HG02571 (cell line): ENCODE measurements around the gene PRKCZ.

Experiments
- ATAC-seq: cut with Tn5 transposase; IDR thresholded peaks from one replicate; pipeline ENCODE4 v1.9.1; 2021; ENCODE audit warnings: mild to moderate bottlenecking, moderate library complexity; ENCODE audit not compliant: unreplicated experiment

The PRKCZ gene

GRCh38 chr1:2215909-2216766 is 165.9 kb downstream of the PRKCZ start:
- ATAC-seq = no peak

DNA sequence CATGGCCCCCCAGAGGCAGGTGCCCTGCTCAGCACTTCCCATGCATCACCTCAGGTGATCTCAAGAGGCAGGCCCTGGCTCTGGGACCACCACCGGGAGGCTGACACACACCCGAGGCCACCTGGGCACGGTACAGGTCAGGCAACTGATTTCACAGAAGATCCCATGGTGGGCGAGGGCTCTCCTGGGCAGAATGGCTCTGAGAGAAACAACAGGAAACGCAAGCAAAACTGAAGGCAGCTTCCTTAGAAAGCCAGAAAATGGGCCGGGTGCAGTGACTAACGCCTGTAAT is 166.5 kb downstream of the PRKCZ start:
- ATAC-seq = no peak

DNA sequence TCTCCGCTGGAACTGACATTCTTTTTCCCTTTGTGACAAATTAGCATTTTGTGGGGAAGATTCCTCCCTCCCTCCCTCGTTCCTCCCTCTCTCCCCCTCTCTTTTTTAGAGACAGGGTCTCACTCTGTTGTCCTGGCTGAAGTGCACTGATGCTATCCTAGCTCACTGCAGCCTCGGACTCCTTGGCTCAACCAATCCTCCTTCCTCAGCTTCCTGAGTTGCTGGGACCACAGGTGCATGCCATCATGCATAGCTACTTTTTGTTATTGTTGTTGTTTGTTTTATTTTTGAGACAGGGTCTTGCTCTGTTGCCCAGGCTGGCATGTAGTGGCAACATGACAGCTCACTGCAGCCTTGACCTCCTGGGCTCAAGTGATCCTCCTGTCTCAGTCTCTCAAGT is 171.1 kb downstream of the PRKCZ start:
- ATAC-seq = no peak

DNA sequence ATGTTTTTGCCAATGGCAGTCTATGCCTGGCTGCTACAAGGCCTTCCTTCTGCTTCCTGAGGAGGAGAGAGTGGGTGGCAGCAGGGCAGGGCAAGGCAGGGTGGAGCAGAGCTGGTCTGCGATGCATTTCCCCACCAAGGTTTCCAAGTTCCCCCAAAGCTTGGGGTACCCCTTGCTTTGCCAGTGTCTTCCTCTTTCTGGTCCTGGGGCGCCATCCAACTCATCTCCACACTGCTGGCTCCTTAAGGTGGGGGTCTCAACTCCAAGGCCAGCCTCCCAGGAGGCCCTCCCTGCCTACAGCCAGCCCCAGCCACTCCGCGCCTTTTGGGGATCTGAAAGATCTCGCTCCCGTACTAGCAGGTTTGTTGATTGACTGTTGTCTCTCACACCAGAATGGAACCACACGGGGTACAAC is 174.0 kb downstream of the PRKCZ start:
- no peak for ATAC-seq

- no peak for ATAC-seq
These were observed 174.6 kb downstream of the PRKCZ start for GRCh38 chr1:2224631-2225428.

DNA sequence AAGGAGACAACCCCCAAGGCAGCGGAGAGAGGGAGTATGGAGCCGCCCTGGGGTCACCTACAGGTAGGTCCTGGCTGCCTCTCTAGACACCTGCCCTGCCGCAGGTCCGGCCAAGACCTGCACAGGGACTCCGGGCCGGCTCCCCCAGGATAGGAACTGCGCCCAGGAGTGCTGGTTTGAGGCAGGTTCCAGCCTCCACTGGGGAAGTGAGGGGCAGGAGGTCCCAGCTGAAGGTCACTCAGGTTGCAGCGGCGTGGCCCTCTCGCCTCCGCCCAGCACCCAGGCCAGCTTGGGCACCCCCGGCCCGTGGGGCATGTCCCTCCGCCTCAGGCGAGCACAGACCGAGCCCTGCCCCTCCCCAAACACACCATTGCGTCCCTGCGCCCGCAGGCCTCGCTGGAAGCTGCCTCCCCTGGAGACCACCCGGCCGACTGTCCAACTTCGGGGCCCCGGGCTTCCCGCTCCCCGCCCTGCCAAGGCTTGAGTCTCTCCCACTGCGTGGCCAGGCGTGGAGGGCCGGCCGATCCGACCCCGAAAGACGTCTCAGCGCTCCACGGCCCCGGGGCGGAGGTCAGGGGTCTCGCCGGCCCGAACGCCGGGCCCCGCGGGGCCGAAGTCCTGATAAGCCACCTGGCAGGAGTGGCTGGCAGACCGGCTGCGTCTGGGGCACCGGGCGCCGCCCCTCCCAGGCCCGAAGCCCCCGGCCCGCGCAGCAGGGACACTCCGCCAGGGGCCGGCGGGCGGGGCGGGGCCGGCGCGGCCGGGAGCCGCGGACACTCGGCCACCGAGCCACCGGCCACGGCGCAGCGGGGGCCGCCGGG is 176.5 kb downstream of the PRKCZ start:
- no peak for ATAC-seq

- peak; percentile 83 for ATAC-seq
These were observed 177.3 kb downstream of the PRKCZ start for GRCh38 chr1:2227346-2228156.

GRCh38 chr1:2228157-2228594 is 178.0 kb downstream of the PRKCZ start, which contains the start of gene SKI:
Gene SKI (plus strand): TSS chr1:2228319. CDS start chr1:2228767, 448 bp downstream.
- peak; percentile 2 for ATAC-seq

DNA sequence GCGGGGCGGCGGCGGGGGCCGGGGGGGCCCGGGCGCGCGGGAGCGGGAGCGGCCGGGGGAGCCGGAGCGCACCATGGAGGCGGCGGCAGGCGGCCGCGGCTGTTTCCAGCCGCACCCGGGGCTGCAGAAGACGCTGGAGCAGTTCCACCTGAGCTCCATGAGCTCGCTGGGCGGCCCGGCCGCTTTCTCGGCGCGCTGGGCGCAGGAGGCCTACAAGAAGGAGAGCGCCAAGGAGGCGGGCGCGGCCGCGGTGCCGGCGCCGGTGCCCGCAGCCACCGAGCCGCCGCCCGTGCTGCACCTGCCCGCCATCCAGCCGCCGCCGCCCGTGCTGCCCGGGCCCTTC is 178.5 kb downstream of the PRKCZ start:
- ATAC-seq = no peak

DNA sequence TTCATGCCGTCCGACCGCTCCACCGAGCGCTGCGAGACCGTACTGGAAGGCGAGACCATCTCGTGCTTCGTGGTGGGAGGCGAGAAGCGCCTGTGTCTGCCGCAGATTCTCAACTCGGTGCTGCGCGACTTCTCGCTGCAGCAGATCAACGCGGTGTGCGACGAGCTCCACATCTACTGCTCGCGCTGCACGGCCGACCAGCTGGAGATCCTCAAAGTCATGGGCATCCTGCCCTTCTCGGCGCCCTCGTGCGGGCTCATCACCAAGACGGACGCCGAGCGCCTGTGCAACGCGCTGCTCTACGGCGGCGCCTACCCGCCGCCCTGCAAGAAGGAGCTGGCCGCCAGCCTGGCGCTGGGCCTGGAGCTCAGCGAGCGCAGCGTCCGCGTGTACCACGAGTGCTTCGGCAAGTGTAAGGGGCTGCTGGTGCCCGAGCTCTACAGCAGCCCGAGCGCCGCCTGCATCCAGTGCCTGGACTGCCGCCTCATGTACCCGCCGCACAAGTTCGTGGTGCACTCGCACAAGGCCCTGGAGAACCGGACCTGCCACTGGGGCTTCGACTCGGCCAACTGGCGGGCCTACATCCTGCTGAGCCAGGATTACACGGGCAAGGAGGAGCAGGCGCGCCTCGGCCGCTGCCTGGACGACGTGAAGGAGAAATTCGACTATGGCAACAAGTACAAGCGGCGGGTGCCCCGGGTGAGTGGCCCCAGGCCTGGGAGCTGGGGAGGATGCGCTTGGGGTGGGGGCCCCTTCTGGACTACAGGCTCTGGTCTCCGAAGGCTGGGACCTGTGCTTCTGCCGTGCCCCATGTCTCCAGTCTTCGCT is 179.0 kb downstream of the PRKCZ start:
- no peak for ATAC-seq

DNA sequence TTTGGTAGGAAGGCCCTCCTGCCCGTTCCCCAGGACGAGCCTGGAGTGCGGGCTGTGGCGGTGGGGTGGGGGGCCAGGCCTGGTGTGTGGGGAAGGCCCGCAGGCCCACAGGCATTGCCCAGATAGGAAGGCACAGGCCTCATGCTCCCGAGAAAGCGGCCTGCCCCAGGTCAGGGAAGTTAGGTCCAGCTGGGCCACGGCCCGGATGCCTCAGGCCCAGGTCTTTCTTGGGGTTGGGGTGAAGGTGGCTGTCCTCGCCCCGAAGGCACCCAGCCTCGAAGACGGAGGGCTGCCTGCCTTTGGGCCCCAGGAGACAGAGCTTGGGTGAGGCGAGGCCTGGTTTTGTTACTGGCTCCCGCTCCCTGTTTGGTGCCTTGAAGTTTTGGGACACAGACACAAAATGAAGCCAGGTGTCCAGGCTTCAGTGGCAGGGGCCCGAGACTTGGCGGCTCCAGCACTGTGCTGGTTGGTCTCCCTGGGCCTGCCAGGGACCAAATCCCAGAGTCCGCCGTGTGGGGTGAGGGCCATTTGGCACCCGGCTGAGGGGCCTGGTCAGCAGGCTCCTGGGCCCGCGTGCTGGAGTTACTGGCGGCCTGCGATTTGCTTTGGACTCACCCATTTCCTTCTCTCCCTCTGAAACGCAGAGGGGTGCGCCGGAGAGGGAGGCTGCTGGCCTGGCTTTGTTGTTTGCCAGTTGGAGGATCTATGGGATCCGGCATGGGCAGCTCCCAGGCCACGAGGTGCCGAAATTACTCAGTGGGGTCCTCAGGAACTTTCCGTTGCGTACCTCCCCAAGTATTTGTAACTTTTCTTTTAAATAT is 179.9 kb downstream of the PRKCZ start:
- no peak for ATAC-seq

DNA sequence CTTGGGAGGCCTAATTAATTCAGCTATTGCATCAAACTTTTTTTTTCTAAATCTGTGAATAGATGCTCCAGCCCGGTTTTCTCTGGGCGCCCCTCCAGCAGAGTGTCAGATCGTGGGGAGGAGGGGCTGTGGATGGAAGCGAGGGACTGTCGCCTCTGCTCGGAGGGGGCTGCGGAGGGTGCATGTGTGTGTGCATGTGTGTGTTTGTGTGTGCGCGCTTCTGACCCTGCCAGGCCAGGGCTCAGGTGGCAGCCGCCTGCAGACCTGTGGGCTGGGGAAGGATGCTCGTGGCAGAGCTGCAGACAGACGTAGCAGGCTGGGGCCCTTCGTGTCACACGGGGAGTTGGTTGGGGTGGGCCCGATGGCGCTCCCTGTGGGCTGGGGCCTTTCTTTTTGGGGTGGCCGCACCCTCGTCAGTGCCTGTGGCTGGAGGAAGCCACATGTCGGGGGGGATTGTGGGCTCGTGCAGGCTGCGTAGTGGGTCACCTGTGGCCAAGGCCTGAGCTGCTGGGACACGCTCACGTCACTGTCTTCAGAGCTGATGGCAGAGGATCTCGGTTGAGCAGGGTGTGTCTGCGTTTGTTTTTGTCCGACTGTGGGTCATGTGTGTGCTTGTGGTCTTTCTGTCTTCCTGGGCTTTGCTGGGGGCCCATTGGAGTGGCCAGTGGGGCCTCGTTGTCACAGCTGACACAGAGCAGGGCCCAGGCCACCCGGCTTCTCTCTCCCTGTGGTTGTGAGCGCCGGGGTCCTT is 180.7 kb downstream of the PRKCZ start:
- ATAC-seq = no peak

- ATAC-seq = no peak
These were observed 181.5 kb downstream of the PRKCZ start for GRCh38 chr1:2231532-2232254.

DNA sequence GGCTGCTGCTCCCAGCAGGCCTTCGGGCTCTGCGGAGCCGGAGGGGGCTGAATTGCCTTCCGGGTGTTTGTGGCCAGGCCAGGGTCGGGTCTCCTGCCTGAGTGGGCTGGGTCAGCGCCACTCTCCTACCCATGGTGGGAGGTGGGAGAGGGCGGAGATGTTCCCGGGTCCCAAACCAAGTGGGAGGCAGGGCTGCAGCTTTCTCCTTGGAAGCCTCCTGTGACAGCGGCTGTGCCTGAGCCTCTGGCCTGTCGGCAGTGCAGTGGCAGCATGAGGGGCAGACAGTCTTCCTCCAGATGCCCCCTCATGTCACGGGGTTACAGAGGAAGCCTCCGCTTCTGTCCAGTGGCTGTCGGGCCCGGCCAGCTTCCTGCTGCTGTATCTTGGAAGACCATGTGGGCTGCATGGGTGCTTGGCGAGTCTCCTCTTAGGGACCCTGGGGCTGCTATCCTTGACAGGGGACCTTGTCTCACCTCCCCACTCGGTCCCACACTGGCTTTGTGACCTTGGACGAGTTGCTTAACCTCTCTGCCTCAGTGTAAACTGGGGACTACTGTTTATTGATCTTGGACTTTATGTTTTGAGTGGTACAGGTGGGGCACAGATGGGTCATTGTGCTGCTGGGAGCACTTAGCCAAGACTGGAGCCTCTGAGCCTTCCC is 182.2 kb downstream of the PRKCZ start:
- no peak for ATAC-seq

DNA sequence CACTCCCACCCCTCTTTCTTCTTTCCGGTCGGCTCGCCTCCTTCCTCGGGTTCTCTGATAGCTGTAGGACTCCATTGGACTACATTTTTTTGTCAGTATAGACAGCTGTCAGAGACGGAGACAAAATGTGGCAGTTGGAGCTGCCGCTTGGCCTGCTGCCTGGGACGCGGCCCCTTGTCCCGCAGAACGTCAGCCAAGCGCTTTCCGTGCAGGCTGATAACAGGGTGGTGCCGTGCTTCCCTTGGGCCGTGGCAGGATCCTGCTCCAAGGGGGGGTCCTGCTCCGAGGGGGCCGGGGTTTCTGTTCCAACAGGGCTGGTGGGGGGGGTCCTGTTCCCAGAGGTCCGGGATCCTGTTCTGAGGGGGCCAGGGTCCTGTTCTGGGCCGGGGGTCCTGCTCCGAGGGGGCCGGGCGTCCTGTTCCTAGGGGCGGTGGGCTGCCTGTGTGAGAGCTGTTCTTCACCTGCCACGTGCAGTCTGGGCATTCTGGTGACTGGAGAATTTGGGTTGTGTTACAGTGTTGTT is 182.8 kb downstream of the PRKCZ start:
- ATAC-seq = no peak

- no peak for ATAC-seq
These were observed 183.3 kb downstream of the PRKCZ start for GRCh38 chr1:2233468-2233867.
